K562 (cell line): ENCODE results near the gene RNF144A. TPM values are rescaled to one million over a fixed set of nuclear protein-coding genes. Genes with fewer than 3 reads are reported as not detected.

Experiments
- ARID2 ChIP-seq: fragments of 450-650 bp; IDR thresholded peaks from 2 replicates; pipeline ENCODE4 v1.6.1; 2017; ENCODE audit warnings: antibody characterized with exemption, mild to moderate bottlenecking
- BRF1 ChIP-seq: IDR thresholded peaks from 3 replicates; pipeline ENCODE4 v1.6.1; 2011; ENCODE audit warnings: borderline replicate concordance, mild to moderate bottlenecking; ENCODE audit not compliant: insufficient read length; ENCODE audit errors: extremely low read depth
- CEBPB ChIP-seq: fragments of 450-650 bp; IDR thresholded peaks from 2 replicates; pipeline ENCODE4 v1.6.1; 2016; ENCODE audit warnings: missing genetic modification characterization, missing compliant biosample characterization
- EP300 ChIP-seq: IDR thresholded peaks from 2 replicates; pipeline ENCODE4 v1.6.1; 2012; ENCODE audit warnings: low read length, improper control_type of control experiment
- FOXK2 ChIP-seq, 2 experiments: fragments of 450-650 bp; IDR thresholded peaks in 1 of 2; conservative IDR thresholded peaks in 1 of 2; 2 replicates each; pipeline ENCODE4 v1.6.1; 2016; ENCODE audit warnings: low read depth in 2 of 2, mild to moderate bottlenecking in 1 of 2
- HMGXB4 ChIP-seq: sonication (generic); formaldehyde crosslinking; IDR thresholded peaks from 2 replicates; pipeline ENCODE4 v1.8.1; 2023; ENCODE audit warnings: mild to moderate bottlenecking, missing genetic modification reagents
- MED1 ChIP-seq: sonication (generic); formaldehyde crosslinking; IDR thresholded peaks from 2 replicates; pipeline ENCODE4 v1.8.1; 2023; ENCODE audit warnings: missing genetic modification reagents, borderline replicate concordance
- RBFOX2 ChIP-seq: fragments of 200-400 bp; formaldehyde crosslinking; IDR thresholded peaks from 2 replicates; pipeline ENCODE4 v1.6.1; 2017; ENCODE audit warnings: low read depth, mild to moderate bottlenecking, low read length, moderate library complexity
- RFX5 ChIP-seq: IDR thresholded peaks from 2 replicates; pipeline ENCODE4 v1.6.1; 2011; ENCODE audit warnings: low read depth, mild to moderate bottlenecking, improper control_type of control experiment, low read length
- RNF2 ChIP-seq: sonication (generic); IDR thresholded peaks from 2 replicates; pipeline ENCODE4 v1.6.1; 2016
- SIRT6 ChIP-seq: IDR thresholded peaks from one replicate; pipeline ENCODE4 v1.6.1; 2012; ENCODE audit warnings: low read depth, mild to moderate bottlenecking, control low read depth, inconsistent platforms, low read length, moderate library complexity
- SMAD2 ChIP-seq: fragments of 150-350 bp; IDR thresholded peaks from 2 replicates; pipeline ENCODE4 v1.6.1; 2014; ENCODE audit warnings: low read depth, mild to moderate bottlenecking, low read length
- TOE1 ChIP-seq, 2 experiments: fragments of 450-650 bp in 1 of 2; sonication (generic) in 1 of 2; formaldehyde crosslinking in 1 of 2; IDR thresholded peaks; 2 replicates each; pipeline versions ENCODE4 v1.7.1 to v1.8.0; 2016 to 2022; ENCODE audit warnings: borderline replicate concordance in 2 of 2, mild to moderate bottlenecking in 2 of 2, antibody characterized with exemption in 1 of 2, inconsistent platforms in 1 of 2, low read depth in 1 of 2, missing genetic modification reagents in 1 of 2, moderate library complexity in 1 of 2
- TRIM24 ChIP-seq, 2 experiments: fragments of 450-650 bp; IDR thresholded peaks; 2 replicates each; pipeline ENCODE4 v1.6.1; 2016
- ZBTB12 ChIP-seq: fragments of 250-450 bp; sonication (Bioruptor Pico); IDR thresholded peaks from 2 replicates; pipeline ENCODE4 v1.4.0; 2020
- ZBTB5 ChIP-seq: fragments of 450-650 bp; IDR thresholded peaks from 2 replicates; pipeline ENCODE4 v1.6.1; 2017; ENCODE audit warnings: antibody characterized with exemption
- ZNF134 ChIP-seq: fragments of 250-450 bp; sonication (Bioruptor Pico); conservative IDR thresholded peaks from 2 replicates; pipeline ENCODE4 v1.4.0; 2020
- ZNF449 ChIP-seq: fragments of 250-450 bp; sonication (Bioruptor Pico); IDR thresholded peaks from 2 replicates; pipeline ENCODE4 v1.8.0; 2022; ENCODE audit warnings: moderate library complexity, mild to moderate bottlenecking, inconsistent platforms
- ZNF668 ChIP-seq: fragments of 250-450 bp; sonication (Bioruptor Pico); IDR thresholded peaks from 2 replicates; pipeline ENCODE4 v1.8.0; 2022; ENCODE audit warnings: mild to moderate bottlenecking, inconsistent platforms
- polyA plus RNA-seq, 8 experiments: library from polyadenylated mRNA; depleted of rRNA in 4 of 8; stranded (reverse) in 5 of 8; unstranded in 3 of 8; fragments of >200 nt; fragmentation: Nextera tagmentation in 2 of 8; fragmentation: Illumina TruSeq in 1 of 8; extraction: Ambion mirVana in 2 of 8; extraction: Trizol in 1 of 8; gene quantifications; 2 replicates each; pipeline versions ENCODE4 v1.2.1 to v1.2.3, GENCODE V29; 2011 to 2014; ENCODE audit warnings: inconsistent platforms in 1 of 8, missing spikeins in 1 of 8
- total RNA-seq, 7 experiments: library from RNA; depleted of rRNA in 6 of 7; stranded (reverse); fragments of >200 nt in 6 of 7; fragmentation: Illumina TruSeq in 2 of 7; extraction: Trizol in 2 of 7; gene quantifications; 2 replicates each; pipeline versions ENCODE4 v1.2.1 to v1.2.3, GENCODE V29; 2011 to 2021; ENCODE audit warnings: low replicate concordance in 1 of 7

RNF144A gene
- total and polyA plus RNA-seq, 9 of the 15 experiments (the other 6 are each of a cell fraction or from before 2014, with no cell fraction given): 0.96 to 11.3 (median 6.2) TPM

- TF ChIP-seq HMGXB4: no peak
- no peak for TF ChIP-seq RFX5
- TF ChIP-seq TRIM24 (IDR thresholded peaks at IDR 0.05): peak; percentile 73 to 89
- TF ChIP-seq ZBTB5: no peak
- peak; percentile 57 to 82 for TF ChIP-seq FOXK2 (conservative IDR thresholded peaks at IDR 0.05 in 1 of 2, IDR thresholded peaks at IDR 0.05 in 1 of 2; ENCODE audit: low read depth in 2 of 2)
- peak; percentile 96 for TF ChIP-seq EP300
- no peak for TF ChIP-seq ARID2
- no peak for TF ChIP-seq ZNF668
- peak; percentile 50 for TF ChIP-seq TOE1 (IDR thresholded peaks at IDR 0.05; ENCODE audit: borderline replicate concordance)
- TF ChIP-seq TOE1 (CRISPR knock-in tag; IDR thresholded peaks at IDR 0.05; ENCODE audit: borderline replicate concordance, low read depth): no peak
- TF ChIP-seq RBFOX2: no peak
- TF ChIP-seq RNF2: peak; percentile 85
- TF ChIP-seq BRF1: no peak
- TF ChIP-seq ZBTB12 (CRISPR knock-in tag): no peak
- TF ChIP-seq ZNF134: no peak
- TF ChIP-seq ZNF449 (CRISPR knock-in tag): no peak
- no peak for TF ChIP-seq SMAD2
- TF ChIP-seq SIRT6: no peak
- no peak for TF ChIP-seq CEBPB (tag)
- no peak for TF ChIP-seq MED1 (CRISPR knock-in tag)
Measured at GRCh38 chr2:6909431-6910385, 7.5 kb upstream of the RNF144A start (continued).
